CD4-positive, alpha-beta T cell treated with Interleukin-17A for 1 hour (primary cell): ENCODE data around the gene LMBRD1.

Experiments
- DNase-seq: peaks from one replicate; pipeline ENCODE4 v3.0.0-alpha.2; 2020

LMBRD1 gene

GRCh38 chr6:69624944-69625343, 171.9 kb downstream of the LMBRD1 start:
- DNase-seq, result no peak
